K562 treated with DMSO at 1 percent for 24 hours (cell line): ENCODE measurements around the gene PTPN21. TPM values are rescaled to one million over a fixed set of nuclear protein-coding genes. Genes with fewer than 3 reads are reported as not detected.

ENCODE experiments used
- total RNA-seq: library from RNA; unstranded; fragments of 300-600 nt; gene quantifications from 2 replicates; pipeline ENCODE4 v1.2.3, GENCODE V29; 2022; ENCODE audit warnings: low read depth; ENCODE audit not compliant: insufficient read depth

PTPN21 gene
- total RNA-seq, result 0.73 TPM in 2 replicates

DNA sequence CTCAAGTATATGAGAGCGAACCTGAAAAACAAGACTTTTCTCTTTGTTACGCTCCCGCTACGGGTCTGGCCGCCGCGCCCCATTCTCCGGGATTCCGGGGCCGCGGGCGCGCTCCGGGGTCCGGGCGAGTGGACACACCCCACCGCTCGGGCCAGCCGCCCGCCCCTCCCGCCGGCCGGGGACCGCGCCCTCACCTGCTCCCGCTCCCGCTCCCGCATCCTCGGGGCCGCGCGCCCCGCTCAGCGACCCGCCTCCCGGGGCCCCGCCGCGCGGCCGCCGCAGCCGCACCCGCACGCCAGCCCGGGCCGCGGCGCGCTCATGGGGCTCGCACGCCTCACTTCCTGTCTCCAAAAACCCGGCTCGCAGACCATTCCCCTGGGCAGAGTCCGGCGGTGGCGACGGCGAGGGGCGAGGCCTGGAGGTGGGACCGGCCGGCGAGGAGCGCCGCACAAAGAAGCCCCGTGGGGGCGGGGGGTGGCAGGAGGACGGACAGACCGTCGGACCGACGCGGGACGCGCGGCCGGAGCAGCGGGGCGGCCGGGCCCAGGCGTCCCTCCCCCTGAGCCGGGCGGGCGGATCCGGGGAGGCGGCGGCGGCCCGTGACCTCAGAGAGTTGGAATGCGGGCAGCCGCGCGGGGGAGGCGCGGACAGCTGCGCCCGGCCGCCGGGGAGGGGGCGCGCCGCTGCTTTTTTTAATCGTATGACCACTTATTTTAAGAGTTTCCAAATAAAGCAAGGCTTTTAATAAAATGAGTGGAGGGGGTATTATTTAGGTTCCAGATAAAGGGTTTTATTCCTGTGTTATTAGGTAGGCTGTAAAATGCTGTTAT lies at the start of gene PTPN21:
Gene PTPN21, minus strand, starts transcription at position 551 of the 830 bp plus-strand sequence. CDS start 4,590 bp downstream, outside the sequence.

DNA sequence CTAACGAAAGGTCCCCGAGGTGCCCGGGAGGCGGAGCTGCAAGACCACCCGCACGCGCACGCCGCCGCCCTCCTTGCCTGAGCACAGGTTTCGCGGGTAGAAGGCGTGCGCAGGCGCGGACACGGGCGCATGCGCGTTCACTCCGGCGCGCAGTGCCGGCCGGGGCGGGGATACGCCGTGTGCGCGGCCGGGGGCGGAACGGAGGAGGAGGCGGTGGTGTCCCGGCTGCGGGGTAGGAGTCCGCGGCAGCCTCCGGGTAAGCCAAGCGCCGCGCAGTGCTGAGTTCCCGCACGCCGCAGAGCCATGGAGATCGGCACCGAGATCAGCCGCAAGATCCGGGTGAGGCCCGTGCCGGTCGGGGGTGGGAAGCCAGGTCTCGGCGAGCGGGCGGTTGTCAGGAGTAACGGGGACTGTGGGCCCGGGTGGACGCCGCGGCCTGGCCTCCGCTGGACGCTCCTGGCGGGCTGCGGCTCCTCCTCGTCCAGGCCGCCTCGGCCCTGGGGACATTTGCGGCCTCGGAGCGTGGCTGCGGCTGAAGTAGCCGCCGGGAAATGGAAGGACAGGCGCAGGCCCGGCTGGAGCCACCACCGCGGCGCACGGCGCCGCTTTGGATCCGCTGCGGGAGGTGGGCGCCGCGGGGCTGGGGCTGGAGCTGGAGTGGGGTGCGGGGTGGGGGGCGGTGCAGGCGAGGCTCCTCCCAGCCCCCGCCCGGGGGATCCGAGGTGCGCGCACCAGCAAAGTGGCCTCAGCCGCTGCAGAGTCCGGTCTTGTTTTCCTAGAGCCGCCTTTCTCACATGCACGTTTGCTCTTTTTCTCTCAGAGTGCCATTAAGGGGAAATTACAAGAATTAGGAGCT lies 8.3 kb upstream of the PTPN21 start, which contains the start of gene ZC3H14:
Gene ZC3H14, plus strand, starts transcription at position 207 of the 856 bp plus-strand sequence. Its CDS starts 97 bp downstream, at position 304.

Other genes with a start within 250 kb of the PTPN21 start
- gene KCNK10, start 231.7 kb downstream of the PTPN21 start, total RNA-seq, result 0.10 TPM in 1 of 2 replicates, not detected in the other
- gene SPATA7, start 169.3 kb downstream of the PTPN21 start, total RNA-seq, result 2.8 and 4.1 TPM in 2 replicates
- 33.1 and 33.2 TPM in 2 replicates for gene ZC3H14, start 8.0 kb upstream of the PTPN21 start, total RNA-seq
- 0.22 and 0.67 TPM in 2 replicates for gene EML5, start 237.9 kb upstream of the PTPN21 start, total RNA-seq